Neuron (in vitro differentiated cells): ENCODE results near the gene GPR27.

Experiments used
- H2AFZ ChIP-seq: one replicate; pipeline ENCODE4 v1.6.1; 2013; ENCODE audit warnings: low read depth, mild to moderate bottlenecking, inconsistent platforms, low read length, moderate library complexity
- H3K27me3 ChIP-seq: one replicate; pipeline ENCODE4 v1.6.1; 2013; ENCODE audit warnings: low read length; ENCODE audit not compliant: insufficient read depth
- H3K36me3 ChIP-seq: one replicate; pipeline ENCODE4 v1.6.1; 2013; ENCODE audit warnings: low read length; ENCODE audit not compliant: insufficient read depth
- H3K4me1 ChIP-seq: one replicate; pipeline ENCODE4 v1.6.1; 2013; ENCODE audit warnings: low read length; ENCODE audit not compliant: insufficient read depth
- H3K4me3 ChIP-seq: 2 replicates; pipeline ENCODE4 v1.5.1; 2013; ENCODE audit warnings: mild to moderate bottlenecking, low read length, moderate library complexity
- H3K9me3 ChIP-seq: one replicate; pipeline ENCODE4 v1.6.1; 2013; ENCODE audit warnings: low read length

Gene GPR27

GRCh38 chr3:71723452-71724170 lies 30.0 kb upstream of the GPR27 start:
- Histone ChIP-seq H3K27me3 (peaks cover 21% of the 10 kb centered on the region), H3K4me1 (peaks cover 17% of the 10 kb centered on the region), H3K36me3 (no peaks in the 10 kb centered on the region), H2AFZ (no peak overlapping the region), H3K4me3 (peak overlapping the region; percentile 57), H3K9me3 (no peaks in the 10 kb centered on the region)

- peaks cover 22% of the 10 kb centered on the region for H3K4me1 ChIP-seq
- H3K4me3 ChIP-seq: peak overlapping the region; percentile 57
- no peaks in the 10 kb centered on the region for H3K9me3 ChIP-seq
- peaks cover 21% of the 10 kb centered on the region for H3K27me3 ChIP-seq
- H2AFZ ChIP-seq: peak overlapping the region; percentile 84
- no peaks in the 10 kb centered on the region for H3K36me3 ChIP-seq
Measured at GRCh38 chr3:71724171-71724453, 29.5 kb upstream of the GPR27 start.

- Histone ChIP-seq H2AFZ (peak overlapping the region; percentile 84), H3K9me3 (no peaks in the 10 kb centered on the region), H3K4me1 (peaks cover 26% of the 10 kb centered on the region), H3K4me3 (peak overlapping the region; percentile 57), H3K36me3 (no peaks in the 10 kb centered on the region), H3K27me3 (peaks cover 21% of the 10 kb centered on the region)
Measured at GRCh38 chr3:71724584-71725270, 28.9 kb upstream of the GPR27 start.

GRCh38 chr3:71725271-71725991 lies 28.2 kb upstream of the GPR27 start, which contains the start of gene EIF4E3:
EIF4E3 (minus strand) TSS chr3:71725402; CDS start chr3:71725367, 35 bp downstream.
- Histone ChIP-seq H3K36me3 (no peaks in the 10 kb centered on the region), H3K4me3 (peak within 1 kb of the TSS; percentile 57), H3K27me3 (peaks cover 21% of the 10 kb centered on the region), H2AFZ (peak within 1 kb of the TSS; percentile 84), H3K9me3 (no peaks in the 10 kb centered on the region), H3K4me1 (peaks cover 26% of the 10 kb centered on the region)

- no peak overlapping the region for H2AFZ ChIP-seq
- H3K9me3 ChIP-seq: no peaks in the 10 kb centered on the region
- H3K36me3 ChIP-seq: no peaks in the 10 kb centered on the region
- H3K4me1 ChIP-seq: peaks cover 26% of the 10 kb centered on the region
- peaks cover 20% of the 10 kb centered on the region for H3K27me3 ChIP-seq
- peak overlapping the region; percentile 52 for H3K4me3 ChIP-seq
Measured at GRCh38 chr3:71726146-71726545, 27.5 kb upstream of the GPR27 start.

GRCh38 chr3:71728632-71729342 lies 24.9 kb upstream of the GPR27 start:
- no peaks in the 10 kb centered on the region for H3K36me3 ChIP-seq
- no peak overlapping the region for H2AFZ ChIP-seq
- H3K4me3 ChIP-seq: no peak overlapping the region
- H3K4me1 ChIP-seq: peaks cover 26% of the 10 kb centered on the region
- no peaks in the 10 kb centered on the region for H3K9me3 ChIP-seq
- peaks cover 19% of the 10 kb centered on the region for H3K27me3 ChIP-seq

GRCh38 chr3:71732637-71733036 lies 21.0 kb upstream of the GPR27 start:
- no peaks in the 10 kb centered on the region for H3K36me3 ChIP-seq

GRCh38 chr3:71733319-71733718 lies 20.3 kb upstream of the GPR27 start:
- Histone ChIP-seq H3K27me3 (peaks cover 6% of the 10 kb centered on the region), H3K4me1 (peaks cover 11% of the 10 kb centered on the region), H3K9me3 (no peaks in the 10 kb centered on the region), H2AFZ (no peak overlapping the region), H3K36me3 (no peaks in the 10 kb centered on the region), H3K4me3 (no peak overlapping the region)

More at GRCh38 chr3:71732637-71733036, 21.0 kb upstream of the GPR27 start:
- no peaks in the 10 kb centered on the region for H3K9me3 ChIP-seq
- peaks cover 13% of the 10 kb centered on the region for H3K4me1 ChIP-seq
- H3K27me3 ChIP-seq: peaks cover 6% of the 10 kb centered on the region
- H2AFZ ChIP-seq: no peak overlapping the region
- H3K4me3 ChIP-seq: no peak overlapping the region

GRCh38 chr3:71734881-71735280 lies 18.8 kb upstream of the GPR27 start:
- no peaks in the 10 kb centered on the region for H3K4me1 ChIP-seq
- H3K4me3 ChIP-seq: no peak overlapping the region
- no peak overlapping the region for H2AFZ ChIP-seq
- no peaks in the 10 kb centered on the region for H3K9me3 ChIP-seq
- peaks cover 6% of the 10 kb centered on the region for H3K27me3 ChIP-seq
- no peaks in the 10 kb centered on the region for H3K36me3 ChIP-seq

GRCh38 chr3:71742621-71743020 lies 11.0 kb upstream of the GPR27 start:
- H3K27me3 ChIP-seq: no peaks in the 10 kb centered on the region
- no peaks in the 10 kb centered on the region for H3K4me1 ChIP-seq
- H3K36me3 ChIP-seq: no peaks in the 10 kb centered on the region
- peaks cover 2% of the 10 kb centered on the region for H3K9me3 ChIP-seq
- no peak overlapping the region for H3K4me3 ChIP-seq
- no peak overlapping the region for H2AFZ ChIP-seq

- Histone ChIP-seq H2AFZ (no peak overlapping the region), H3K27me3 (peaks cover under 1% of the 10 kb centered on the region), H3K36me3 (no peaks in the 10 kb centered on the region), H3K9me3 (peaks cover 2% of the 10 kb centered on the region), H3K4me1 (no peaks in the 10 kb centered on the region), H3K4me3 (no peak overlapping the region)
Measured at GRCh38 chr3:71744738-71745137, 8.9 kb upstream of the GPR27 start.

- Histone ChIP-seq H2AFZ (no peak overlapping the region), H3K4me3 (no peak overlapping the region), H3K36me3 (no peaks in the 10 kb centered on the region), H3K9me3 (no peaks in the 10 kb centered on the region), H3K27me3 (peaks cover 33% of the 10 kb centered on the region), H3K4me1 (peaks cover 2% of the 10 kb centered on the region)
Measured at GRCh38 chr3:71751602-71752001, 2.1 kb upstream of the GPR27 start.
